ENCODE measurements around the gene ABCC4.

Gene ABCC4

GRCh38 chr13:95150555-95150954 is 150.7 kb downstream of the ABCC4 start:
- DNase-seq, result no peak

GRCh38 chr13:95146486-95146885 is 154.8 kb downstream of the ABCC4 start:
- DNase-seq, result no peak

DNA sequence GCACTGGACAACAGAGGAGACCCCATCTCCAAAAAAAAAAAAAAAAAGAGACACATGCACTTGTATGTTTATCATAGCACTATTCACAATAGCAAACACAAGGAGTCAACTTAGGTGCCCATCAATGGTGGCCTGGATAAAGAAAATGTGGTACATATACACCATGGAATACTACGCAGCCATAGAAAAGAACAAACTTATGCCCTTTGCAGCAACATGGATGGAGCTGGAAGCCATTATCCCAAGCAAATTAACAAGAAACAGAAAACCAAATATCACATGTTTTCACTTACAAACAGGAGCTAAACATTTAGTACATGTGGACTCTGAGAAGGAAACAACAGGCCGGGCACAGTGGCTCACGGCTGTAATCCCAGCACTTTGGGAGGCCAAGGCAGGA is 155.7 kb downstream of the ABCC4 start:
- no peak for DNase-seq

- DNase-seq, result no peak
Measured at GRCh38 chr13:95140502-95140901, 160.7 kb downstream of the ABCC4 start.

DNA sequence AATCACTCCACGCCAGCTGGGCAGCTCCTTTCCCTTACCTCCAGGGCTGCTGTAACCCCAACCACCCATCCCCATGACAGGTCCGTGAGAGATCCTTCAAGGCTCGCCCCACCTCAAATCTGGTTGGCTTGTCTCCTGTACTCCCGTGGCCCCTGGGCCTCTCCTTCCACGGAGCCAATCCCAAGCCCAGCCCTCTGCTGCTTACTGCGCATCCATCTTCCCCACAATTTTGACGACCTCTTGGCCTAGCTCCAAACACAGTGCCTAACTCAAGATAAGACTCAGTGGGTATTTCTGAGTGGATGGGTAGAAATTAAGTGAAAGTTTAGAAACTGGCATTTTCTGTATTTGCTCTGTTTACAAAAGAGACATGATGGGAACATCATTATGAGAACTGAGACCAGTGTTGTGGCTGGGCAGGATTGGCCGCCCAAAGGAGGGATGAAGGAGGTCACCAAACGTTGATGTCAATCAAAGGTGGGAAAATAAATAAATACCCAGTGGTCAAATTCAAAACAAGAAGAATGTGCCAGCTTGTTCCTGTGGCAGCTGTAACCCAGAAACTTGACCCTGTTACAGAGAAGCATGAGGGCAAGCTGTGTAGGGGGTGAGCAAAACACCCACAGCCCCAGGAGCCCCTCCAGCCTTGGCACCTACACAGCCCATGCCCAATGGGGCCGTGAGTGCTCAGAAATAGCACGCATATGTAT is 162.2 kb downstream of the ABCC4 start:
- no peak for DNase-seq

DNA sequence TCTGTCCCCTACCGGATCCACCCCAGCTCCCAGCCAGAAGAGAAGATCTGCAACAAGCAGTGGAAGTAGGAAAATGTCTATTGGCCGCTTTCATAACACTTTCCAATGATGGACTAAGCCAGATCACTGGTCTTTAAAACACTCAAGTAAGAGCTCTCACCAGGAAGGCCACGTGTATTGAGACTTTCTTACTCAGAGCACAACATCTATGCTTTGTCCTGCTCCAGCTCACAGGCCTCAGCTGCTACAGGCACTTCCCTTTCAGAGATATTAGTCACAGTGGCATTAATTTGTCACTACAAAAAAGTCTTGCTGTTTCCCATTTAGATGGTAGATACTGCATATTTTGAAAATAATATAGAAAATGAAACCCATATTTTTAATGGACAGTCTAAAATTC is 164.2 kb downstream of the ABCC4 start:
- no peak for DNase-seq

DNA sequence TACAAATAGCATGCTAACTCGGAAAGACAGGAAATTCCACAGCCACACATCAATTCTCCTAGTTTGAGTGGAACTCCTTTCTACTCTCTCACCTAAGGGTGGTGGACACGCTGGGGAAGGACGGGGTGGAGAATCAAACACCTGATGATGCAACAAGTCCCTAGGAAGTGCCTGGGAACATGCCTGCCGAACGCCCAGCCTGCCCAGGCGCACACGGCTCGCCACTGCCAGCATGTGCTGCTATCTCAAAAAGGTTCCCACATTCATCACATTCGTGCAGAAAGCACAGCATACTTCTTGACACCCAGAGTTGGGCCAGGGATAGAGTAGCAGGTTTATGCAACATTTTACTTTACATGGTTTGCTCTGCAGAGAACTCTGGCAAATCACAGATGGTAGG is 164.6 kb downstream of the ABCC4 start:
- no peak for DNase-seq

DNA sequence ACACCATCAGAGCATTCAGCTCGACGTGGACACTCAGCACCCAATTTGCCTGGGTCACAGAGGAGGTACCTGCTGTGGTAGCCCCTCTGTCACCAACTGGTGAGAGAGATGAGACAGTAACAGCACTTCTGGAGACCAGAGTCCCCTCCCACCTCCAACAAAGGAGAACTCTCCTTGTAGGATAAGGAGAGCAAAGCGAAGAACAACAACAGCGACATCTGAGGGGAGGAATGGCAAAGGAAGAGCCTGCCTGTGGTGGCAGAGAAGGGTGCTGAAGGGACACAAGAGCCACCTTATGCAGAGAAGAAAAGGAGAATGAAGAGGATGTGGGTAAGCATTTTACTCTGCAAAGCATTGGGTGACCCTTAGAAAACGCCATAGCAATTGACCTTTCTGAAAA is 167.8 kb downstream of the ABCC4 start:
- no peak for DNase-seq

DNA sequence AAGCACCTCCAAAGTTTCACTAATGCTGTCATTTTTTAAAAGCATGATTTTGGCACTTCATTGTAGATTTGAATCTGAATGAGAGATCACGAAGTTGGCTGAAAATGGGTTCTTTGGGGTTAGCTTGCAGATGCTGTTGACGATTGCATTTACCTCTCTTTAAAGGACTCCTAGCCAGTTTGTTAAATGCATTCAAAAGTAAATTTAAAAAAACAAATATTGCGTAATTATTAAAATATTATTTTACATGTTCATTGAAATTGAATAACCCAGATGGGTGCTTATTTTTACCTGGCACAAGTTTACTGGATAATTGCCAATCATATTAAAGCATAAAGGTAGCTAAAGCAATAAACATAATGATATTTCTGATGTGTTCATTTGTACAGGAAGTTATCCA is 172.2 kb downstream of the ABCC4 start:
- no peak for DNase-seq

DNA sequence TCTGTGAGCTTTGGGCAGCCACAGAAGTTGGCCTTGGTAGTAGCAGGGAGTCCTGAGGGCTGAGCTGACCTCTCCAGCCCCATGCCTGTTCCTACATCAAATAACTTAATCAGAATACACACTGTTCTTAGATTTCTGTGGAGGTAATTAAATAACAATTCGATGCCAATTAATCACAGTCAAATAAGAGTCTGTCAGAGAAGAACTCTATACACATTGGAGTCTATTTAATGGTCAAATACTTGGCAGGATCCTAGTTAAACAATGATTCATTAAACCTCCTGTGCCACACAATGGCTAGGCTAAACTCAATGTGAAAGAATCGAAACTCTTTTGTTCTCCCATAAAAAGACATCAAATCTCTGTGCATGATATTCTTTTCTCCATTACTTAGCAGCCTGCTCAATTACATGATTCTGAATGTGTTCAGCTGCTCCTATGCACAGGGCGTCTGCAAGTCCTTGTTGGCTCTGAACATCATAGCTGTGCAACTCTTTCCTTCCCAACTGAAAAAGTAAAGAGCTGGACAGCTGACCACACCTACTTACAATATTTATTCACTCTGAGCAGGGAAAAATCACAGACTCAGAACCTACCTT is 173.1 kb downstream of the ABCC4 start:
- DNase-seq, result peak; percentile 2

- DNase-seq, result no peak
Measured at GRCh38 chr13:95124959-95125358, 176.3 kb downstream of the ABCC4 start.

GRCh38 chr13:95123726-95124125 is 177.5 kb downstream of the ABCC4 start:
- no peak for DNase-seq

- no peak for DNase-seq
Measured at GRCh38 chr13:95122063-95122462, 179.2 kb downstream of the ABCC4 start.

GRCh38 chr13:95121516-95121915 is 179.7 kb downstream of the ABCC4 start:
- no peak for DNase-seq

- no peak for DNase-seq
Measured at GRCh38 chr13:95120650-95121049, 180.6 kb downstream of the ABCC4 start.

- no peak for DNase-seq
Measured at GRCh38 chr13:95118541-95119324, 182.5 kb downstream of the ABCC4 start.

- DNase-seq, result no peak
Measured at GRCh38 chr13:95117092-95117491, 184.2 kb downstream of the ABCC4 start.

- DNase-seq, result no peak
Measured at GRCh38 chr13:95115525-95115924, 185.7 kb downstream of the ABCC4 start.

DNA sequence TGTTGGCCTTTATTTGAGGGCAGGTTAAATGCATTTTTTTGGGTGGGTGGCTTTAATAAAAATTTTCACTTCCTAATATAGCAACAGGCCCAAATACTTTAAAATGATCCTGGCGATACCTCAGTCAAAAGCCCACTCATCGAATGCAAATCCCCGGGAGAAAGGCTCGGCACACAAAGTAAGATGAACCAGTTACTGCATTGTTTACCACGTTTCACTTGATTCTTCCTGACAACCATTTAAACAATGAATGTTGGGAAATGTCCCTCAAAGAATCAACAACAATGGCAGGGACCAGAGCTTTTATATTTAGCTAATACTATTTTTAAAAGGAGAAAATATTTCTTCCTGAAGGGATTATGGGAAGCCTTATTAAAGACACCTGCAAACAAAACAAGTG is 187.7 kb downstream of the ABCC4 start:
- DNase-seq, result no peak

DNA sequence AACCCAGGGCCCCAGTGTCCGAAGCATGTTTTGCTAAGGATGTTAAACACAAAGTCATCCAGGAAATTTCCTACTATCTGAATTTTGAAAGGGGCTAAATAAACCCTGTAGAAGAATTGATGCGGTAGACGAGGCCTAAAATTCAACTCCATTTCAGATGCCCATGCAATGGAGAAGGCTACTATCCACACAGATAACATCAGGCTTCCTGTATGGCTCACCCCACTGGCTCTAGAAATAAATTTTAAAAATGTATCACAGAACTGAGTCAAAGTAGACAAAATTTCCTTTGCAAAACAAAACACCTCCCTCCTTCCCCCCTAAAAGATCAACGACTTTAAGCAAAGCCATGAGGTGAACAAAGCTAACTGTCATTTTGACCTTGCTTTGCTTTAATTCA is 188.4 kb downstream of the ABCC4 start:
- DNase-seq, result no peak

DNA sequence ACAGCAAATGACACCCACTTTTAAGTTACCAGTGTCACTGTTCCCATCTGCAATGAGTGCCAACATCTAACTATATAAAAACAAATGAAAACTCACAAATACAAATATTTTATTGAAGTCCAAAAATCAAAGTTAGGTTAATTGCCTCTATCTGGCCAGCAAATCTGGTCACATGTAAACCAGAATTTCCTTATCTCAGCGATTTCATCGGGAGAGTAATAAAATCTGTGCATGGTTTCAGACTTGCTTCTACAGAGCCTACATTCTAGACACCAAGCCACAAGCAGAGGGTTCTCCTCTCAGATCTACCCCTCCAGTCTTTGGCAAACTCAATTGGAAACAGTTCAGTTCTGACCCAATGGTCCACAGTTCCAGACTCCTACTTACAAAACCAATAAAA is 189.6 kb downstream of the ABCC4 start:
- no peak for DNase-seq

DNA sequence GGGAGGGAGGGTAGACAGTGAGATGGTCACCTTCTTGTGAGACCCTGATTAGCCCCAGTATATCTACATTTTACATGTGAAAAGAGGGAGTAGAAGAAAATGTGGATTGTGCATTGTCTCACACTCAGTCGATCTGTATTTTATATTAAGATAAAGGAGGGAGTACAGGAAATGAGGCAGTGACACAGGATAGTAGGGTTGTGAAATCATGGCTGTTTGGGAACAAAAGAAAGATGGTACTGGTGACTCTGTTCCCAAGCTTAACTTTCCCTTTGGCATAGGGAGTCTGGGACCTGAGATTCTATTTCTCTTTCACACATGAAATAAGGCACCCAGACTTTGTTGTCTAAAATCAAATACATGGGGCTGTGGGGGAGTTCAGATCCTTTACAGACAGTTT is 194.7 kb downstream of the ABCC4 start:
- no peak for DNase-seq

DNA sequence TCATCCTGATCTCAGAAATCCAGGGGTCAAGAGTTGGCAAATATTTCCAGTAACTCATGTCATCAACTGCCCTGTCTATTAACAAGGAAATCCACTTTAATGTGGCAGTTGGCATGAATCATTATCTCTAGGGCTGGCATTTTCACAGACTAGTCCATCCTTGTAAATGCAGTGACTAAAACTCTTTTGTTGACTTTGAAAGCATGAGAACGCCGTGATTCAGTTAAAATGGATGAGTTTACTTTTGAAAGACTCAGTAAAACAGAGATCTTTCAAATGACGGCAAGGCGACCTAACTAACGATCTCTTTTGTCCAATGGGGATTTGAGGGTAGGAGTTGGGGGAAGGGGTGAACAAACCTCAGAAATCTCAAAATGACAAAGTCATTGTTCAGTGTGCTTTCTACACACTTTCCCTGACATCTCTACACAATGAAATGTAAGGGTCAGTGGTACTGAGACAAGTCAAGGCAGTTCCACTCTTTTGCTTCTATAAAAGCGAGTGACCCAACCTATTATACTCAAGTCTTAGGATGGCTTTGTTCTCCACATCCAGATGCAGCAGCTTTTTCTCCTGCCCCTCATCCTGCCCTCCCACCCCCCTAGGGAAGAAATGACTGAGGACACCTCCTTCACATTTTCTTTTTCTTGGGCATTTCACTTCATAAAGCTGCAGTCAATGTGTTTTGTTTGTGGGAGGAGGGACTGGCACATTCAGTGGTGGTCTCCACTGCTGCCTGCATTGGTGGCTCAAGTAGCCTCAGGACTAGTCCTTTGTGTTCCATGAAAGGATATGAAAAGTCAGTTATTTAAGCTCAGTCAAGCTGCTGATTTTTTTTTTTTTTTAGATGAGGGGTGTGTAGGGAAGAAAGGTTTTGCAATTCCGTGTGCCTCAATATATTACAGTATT is 200.5 kb downstream of the ABCC4 start:
- no peak for DNase-seq

Measured in NCI-H1105 (cell line).